GM23338 (cell line): ENCODE results near the gene RIN3. TPM values are rescaled to one million over a fixed set of nuclear protein-coding genes. Genes with fewer than 3 reads are reported as not detected.

Experiments
- ATAC-seq: fragments of 200-7000 bp; cut with Tn5 transposase; 3 replicates; pipeline ENCODE4 v1.9.1; 2020
- DNase-seq: peaks from one replicate; pipeline ENCODE4 v3.0.0-alpha.2; 2015; ENCODE audit warnings: low spot score
- H2AFZ ChIP-seq: fragments of 200-600 bp; sonication (generic); 2 replicates; pipeline ENCODE4 v1.8.0; 2016; ENCODE audit warnings: antibody characterized with exemption, mild to moderate bottlenecking, moderate library complexity
- H3F3A ChIP-seq: fragments of 200-600 bp; sonication (generic); replicated peaks from 2 replicates; pipeline ENCODE4 v1.8.0; 2017; ENCODE audit warnings: antibody characterized with exemption, mixed run types, low read depth
- H3K27ac ChIP-seq: fragments of 200-600 bp; sonication (generic); 2 replicates; pipeline ENCODE4 v1.6.1; 2016; ENCODE audit warnings: low read depth
- H3K27me3 ChIP-seq: fragments of 200-600 bp; sonication (generic); 2 replicates; pipeline ENCODE4 v1.8.0; 2016; ENCODE audit warnings: mild to moderate bottlenecking, mixed run types, moderate library complexity; ENCODE audit not compliant: insufficient read depth
- H3K36me3 ChIP-seq: fragments of 200-600 bp; sonication (generic); 2 replicates; pipeline ENCODE4 v1.8.0; 2016; ENCODE audit warnings: mild to moderate bottlenecking; ENCODE audit not compliant: insufficient read depth
- H3K4me1 ChIP-seq: fragments of 200-600 bp; sonication (generic); 2 replicates; pipeline ENCODE4 v1.8.0; 2016; ENCODE audit warnings: mild to moderate bottlenecking, moderate library complexity; ENCODE audit not compliant: insufficient read depth
- H3K4me2 ChIP-seq: fragments of 200-600 bp; sonication (generic); 2 replicates; pipeline ENCODE4 v1.7.1; 2017; ENCODE audit warnings: mixed run types
- H3K4me3 ChIP-seq: fragments of 200-600 bp; sonication (generic); 2 replicates; pipeline ENCODE4 v1.6.1; 2016; ENCODE audit warnings: mixed run types
- H3K79me2 ChIP-seq: fragments of 200-600 bp; sonication (generic); replicated peaks from 2 replicates; pipeline ENCODE4 v1.8.0; 2017; ENCODE audit warnings: mild to moderate bottlenecking; ENCODE audit not compliant: insufficient read depth
- H3K9me2 ChIP-seq: fragments of 200-600 bp; sonication (generic); 2 replicates; pipeline ENCODE4 v1.8.0; 2017; ENCODE audit not compliant: insufficient read depth
- H4K20me1 ChIP-seq: fragments of 200-600 bp; sonication (generic); replicated peaks from 2 replicates; pipeline ENCODE4 v1.8.0; 2017; ENCODE audit warnings: mild to moderate bottlenecking; ENCODE audit not compliant: insufficient read depth
- H3K27ac Mint-ChIP-seq: 2 replicates; pipeline ENCODE4 v1.8.0; 2020; ENCODE audit warnings: inconsistent platforms, mild to moderate bottlenecking, moderate library complexity, mixed read lengths
- H3K27me3 Mint-ChIP-seq: 3 replicates; pipeline ENCODE4 v1.8.0; 2022; ENCODE audit warnings: low read depth, mild to moderate bottlenecking, moderate library complexity, mixed read lengths, inconsistent platforms; ENCODE audit not compliant: insufficient read depth, poor library complexity
- H3K36me3 Mint-ChIP-seq: 3 replicates; pipeline ENCODE4 v1.8.0; 2021; ENCODE audit warnings: low read depth, mild to moderate bottlenecking, inconsistent platforms, moderate library complexity, mixed read lengths
- H3K4me1 Mint-ChIP-seq: 3 replicates; pipeline ENCODE4 v1.8.0; 2020; ENCODE audit warnings: mild to moderate bottlenecking, inconsistent platforms, mixed read lengths
- H3K4me3 Mint-ChIP-seq: 3 replicates; pipeline ENCODE4 v1.8.0; 2021; ENCODE audit warnings: moderate library complexity, mild to moderate bottlenecking, inconsistent platforms, mixed read lengths
- H3K9me3 Mint-ChIP-seq: 3 replicates; pipeline ENCODE4 v1.8.0; 2020; ENCODE audit warnings: moderate library complexity, mild to moderate bottlenecking, inconsistent platforms, mixed read lengths
- CTCF ChIP-seq, 2 experiments: fragments of 200-600 bp in 1 of 2; sonication (generic) in 1 of 2; conservative IDR thresholded peaks; 2 replicates each; pipeline versions ENCODE4 v1.5.1 to v1.6.1; 2016 to 2017; ENCODE audit warnings: antibody characterized with exemption in 2 of 2, low read depth in 2 of 2, mild to moderate bottlenecking in 2 of 2, moderate library complexity in 1 of 2
- ETS1 ChIP-seq: IDR thresholded peaks from 2 replicates; pipeline ENCODE4 v1.6.1; 2016; ENCODE audit warnings: antibody characterized with exemption
- EZH2 ChIP-seq: fragments of 200-600 bp; sonication (generic); IDR thresholded peaks from one replicate; pipeline ENCODE4 v1.8.0; 2017; ENCODE audit warnings: antibody characterized with exemption, mild to moderate bottlenecking, low read depth; ENCODE audit not compliant: unreplicated experiment
- JUNB ChIP-seq: IDR thresholded peaks from one replicate; pipeline ENCODE4 v1.6.1; 2016; ENCODE audit warnings: antibody characterized with exemption; ENCODE audit not compliant: unreplicated experiment
- NANOG ChIP-seq: IDR thresholded peaks from 2 replicates; pipeline ENCODE4 v1.6.1; 2016; ENCODE audit warnings: antibody characterized with exemption, borderline replicate concordance
- POLR2AphosphoS5 ChIP-seq: IDR thresholded peaks from 2 replicates; pipeline ENCODE4 v1.6.1; 2016; ENCODE audit warnings: antibody characterized with exemption, low read depth
- STAT1 ChIP-seq: IDR thresholded peaks from one replicate; pipeline ENCODE4 v1.6.1; 2016; ENCODE audit warnings: antibody characterized with exemption; ENCODE audit not compliant: unreplicated experiment
- ZNF462 ChIP-seq: fragments of 250-450 bp; sonication (Bioruptor Pico); IDR thresholded peaks from 2 replicates; pipeline ENCODE4 v1.5.0; 2020; ENCODE audit warnings: mild to moderate bottlenecking, moderate library complexity
- polyA plus RNA-seq: library from polyadenylated mRNA; unstranded; fragments of >200 nt; fragmentation: Nextera tagmentation; extraction: Ambion mirVana; gene quantifications from 2 replicates; pipeline ENCODE4 v1.2.1, GENCODE V29; 2016
- total RNA-seq: library from RNA; depleted of rRNA; stranded (reverse); fragments of >200 nt; shearing (Covaris generic); gene quantifications from 2 replicates; pipeline ENCODE4 v1.2.3, GENCODE V29; 2014

Gene RIN3
- total and polyA plus RNA-seq, 2 experiments from 2014 or later: 0.97 to 1.5 TPM

GRCh38 chr14:92704821-92705220 is 191.2 kb downstream of the RIN3 start (continued):
- TF ChIP-seq CTCF (conservative IDR thresholded peaks at IDR 0.05; ENCODE audit: low read depth in 2 of 2) (no peak), NANOG (no peak), ETS1 (no peak)

GRCh38 chr14:92706386-92706785 is 192.8 kb downstream of the RIN3 start:
- H3K27me3 Mint-ChIP-seq: peaks cover 4% of the 10 kb centered on the region
- H3F3A ChIP-seq: no peaks in the 10 kb centered on the region
- H3K79me2 ChIP-seq: no peaks in the 10 kb centered on the region
- H3K4me3 ChIP-seq: no peak overlapping the region
- no peaks in the 10 kb centered on the region for H3K9me2 ChIP-seq
- DNase-seq (no peak), ATAC-seq (no peak)
- H4K20me1 ChIP-seq: no peaks in the 10 kb centered on the region
- no peak overlapping the region for H3K4me2 ChIP-seq
- no peak overlapping the region for H3K4me3 Mint-ChIP-seq
- H3K36me3 Mint-ChIP-seq: peaks cover 27% of the 10 kb centered on the region
- H3K27me3 ChIP-seq: no peaks in the 10 kb centered on the region
- no peak overlapping the region for H3K27ac ChIP-seq
- no peaks in the 10 kb centered on the region for H3K4me1 ChIP-seq
- no peak overlapping the region for H2AFZ ChIP-seq
- H3K36me3 ChIP-seq: peaks cover 11% of the 10 kb centered on the region; the same call in 1 of the 2 replicates
- peaks cover 2% of the 10 kb centered on the region; the same call in 1 of the 3 replicates for H3K4me1 Mint-ChIP-seq
- no peaks in the 10 kb centered on the region for H3K9me3 Mint-ChIP-seq
- H3K27ac Mint-ChIP-seq: no peak overlapping the region
- TF ChIP-seq JUNB: no peak
- TF ChIP-seq EZH2: no peak
- TF ChIP-seq ZNF462 (CRISPR knock-in tag): no peak
- TF ChIP-seq POLR2AphosphoS5: no peak
- no peak for TF ChIP-seq CTCF (conservative IDR thresholded peaks at IDR 0.05; ENCODE audit: low read depth in 2 of 2)
- TF ChIP-seq STAT1: no peak
- no peak for TF ChIP-seq ETS1
